Breast epithelium (tissue), 4 donors: ENCODE results near the gene SESN1. TPM values are rescaled to one million over a fixed set of nuclear protein-coding genes. Genes with fewer than 3 reads are reported as not detected.

ENCODE experiments used
- DNase-seq, 2 donors: peaks; one replicate each; pipeline ENCODE4 v3.0.0-alpha.2; 2019; ENCODE audit warnings: low spot score in 2 of 2
- H3K27ac ChIP-seq, 2 donors: fragments of 200-600 bp; sonication (generic) in 1 of 2; one replicate each; pipeline ENCODE4 v1.5.1; 2016 to 2019; ENCODE audit warnings: mild to moderate bottlenecking in 1 of 2
- H3K27me3 ChIP-seq, 2 donors: fragments of 200-600 bp; sonication (generic) in 1 of 2; one replicate each; pipeline versions ENCODE4 v1.5.1 to v1.6.0; 2017 to 2019; ENCODE audit warnings: control low read depth in 1 of 2, mild to moderate bottlenecking in 1 of 2
- H3K36me3 ChIP-seq: fragments of 200-600 bp; one replicate; pipeline ENCODE4 v1.5.1; 2019
- H3K4me1 ChIP-seq, 2 donors: fragments of 200-600 bp; sonication (generic); one replicate each; pipeline ENCODE4 v1.5.1; 2016 to 2019; ENCODE audit warnings: control low read depth in 1 of 2
- H3K4me3 ChIP-seq, 3 donors: fragments of 200-600 bp; sonication (generic); 1 replicate in 2 of 3; 2 replicates in 1 of 3; pipeline ENCODE4 v1.5.1; 2016 to 2019; ENCODE audit warnings: mild to moderate bottlenecking in 3 of 3, moderate library complexity in 2 of 3
- H3K9me3 ChIP-seq, 2 donors: fragments of 200-600 bp; sonication (generic) in 1 of 2; one replicate each; pipeline ENCODE4 v1.5.1; 2016 to 2019; ENCODE audit warnings: control low read depth in 1 of 2
- CTCF ChIP-seq, 3 donors: fragments of 450-650 bp; IDR thresholded peaks; one replicate each; pipeline ENCODE4 v1.5.1; 2016 to 2017; ENCODE audit warnings: antibody characterized with exemption in 3 of 3, mild to moderate bottlenecking in 3 of 3, moderate library complexity in 3 of 3
- POLR2A ChIP-seq: fragments of 450-650 bp; IDR thresholded peaks from one replicate; pipeline ENCODE4 v1.6.1; 2016; ENCODE audit warnings: antibody characterized with exemption, mild to moderate bottlenecking, moderate library complexity
- POLR2AphosphoS5 ChIP-seq, 3 donors: sonication (generic); formaldehyde crosslinking; IDR thresholded peaks; one replicate each; pipeline ENCODE4 v1.6.1; 2017; ENCODE audit warnings: antibody characterized with exemption in 3 of 3
- intact Hi-C: fragments of 100-400 bp; cut with DNase I; formaldehyde crosslinking; loops from one replicate; pipeline ENCODE4 v1.15.1; 2023; ENCODE audit warnings: low total_unique reads
- total RNA-seq, 3 donors: library from RNA; depleted of rRNA; stranded (reverse); fragments of >200 nt; gene quantifications; one replicate each; pipeline ENCODE4 v1.1.0, GENCODE V29; 2016

The SESN1 gene
- total RNA-seq, 3 donors from 2014 or later = 70.8 to 141 (median 108) TPM

- intact Hi-C loops = no loop called here
- H3K4me3 ChIP-seq = peak overlapping the region in 2 of 3 donors; percentile 7 to 42
- peak overlapping the region; percentile 89 to 94 for H3K27ac ChIP-seq
- TF ChIP-seq CTCF (IDR thresholded peaks at IDR 0.05) (no peak), POLR2AphosphoS5 (IDR thresholded peaks at IDR 0.05) (peak in 1 of 3 donors; percentile 20)
- no peaks in the 10 kb centered on the region for H3K36me3 ChIP-seq
- H3K9me3 ChIP-seq = no peaks in the 10 kb centered on the region
- H3K27me3 ChIP-seq = no peaks in the 10 kb centered on the region
- peaks cover 8 to 27% of the 10 kb centered on the region in 2 donors for H3K4me1 ChIP-seq
- DNase-seq = no peak
Measured at GRCh38 chr6:108945681-108946159, 148.9 kb downstream of the SESN1 start.

GRCh38 chr6:108944707-108945680, 149.7 kb downstream of the SESN1 start:
- H3K27me3 ChIP-seq = no peaks in the 10 kb centered on the region
- intact Hi-C loops = no loop called here
- H3K4me1 ChIP-seq = peaks cover 8 to 27% of the 10 kb centered on the region in 2 donors

GRCh38 chr6:108944071-108944470, 150.6 kb downstream of the SESN1 start:
- Histone ChIP-seq H3K27me3 (no peaks in the 10 kb centered on the region), H3K4me1 (peaks cover 8 to 27% of the 10 kb centered on the region in 2 donors), H3K36me3 (no peaks in the 10 kb centered on the region), H3K9me3 (no peaks in the 10 kb centered on the region), H3K4me3 (no peak overlapping the region), H3K27ac (peak overlapping the region; percentile 89 to 94)
- TF ChIP-seq POLR2A = no peak
- TF ChIP-seq CTCF (IDR thresholded peaks at IDR 0.05) = no peak
- TF ChIP-seq POLR2AphosphoS5 (IDR thresholded peaks at IDR 0.05) = no peak
- no peak for DNase-seq
- intact Hi-C loops = no loop called here

More at GRCh38 chr6:108944707-108945680, 149.7 kb downstream of the SESN1 start:
- H3K4me3 ChIP-seq = peak overlapping the region in 2 of 3 donors; percentile 12 to 42
- H3K27ac ChIP-seq = peak overlapping the region; percentile 89 to 94
- no peaks in the 10 kb centered on the region for H3K36me3 ChIP-seq
- TF ChIP-seq POLR2A (no peak), CTCF (IDR thresholded peaks at IDR 0.05) (no peak), POLR2AphosphoS5 (IDR thresholded peaks at IDR 0.05) (peak; percentile 20 to 56 (median 39))
- no peak for DNase-seq
- H3K9me3 ChIP-seq = no peaks in the 10 kb centered on the region

- intact Hi-C loops = no loop called here
- peaks cover 8 to 24% of the 10 kb centered on the region in 2 donors for H3K4me1 ChIP-seq
- peak overlapping the region in 1 of 2 donors; percentile 89 for H3K27ac ChIP-seq
Measured at GRCh38 chr6:108942556-108943492, 151.8 kb downstream of the SESN1 start.

More at GRCh38 chr6:108942556-108943492, 151.8 kb downstream of the SESN1 start:
- Histone ChIP-seq H3K27me3 (no peaks in the 10 kb centered on the region), H3K9me3 (no peaks in the 10 kb centered on the region), H3K4me3 (no peak overlapping the region), H3K36me3 (no peaks in the 10 kb centered on the region)
- no peak for DNase-seq
- no peak for TF ChIP-seq POLR2A
- no peak for TF ChIP-seq CTCF (IDR thresholded peaks at IDR 0.05)
- no peak for TF ChIP-seq POLR2AphosphoS5 (IDR thresholded peaks at IDR 0.05)
